Coronary artery (tissue), 2 donors: Measurements from ENCODE around the gene ARNT2.

Source experiments
- DNase-seq: peaks from one replicate; pipeline ENCODE4 v3.0.0-alpha.2; 2017; ENCODE audit warnings: low spot score
- H3K27ac ChIP-seq, 2 donors: fragments of 200-600 bp; sonication (generic); one replicate each; pipeline ENCODE4 v1.5.1; 2016 to 2019
- H3K4me3 ChIP-seq: fragments of 200-600 bp; sonication (generic); 2 replicates; pipeline ENCODE4 v1.5.1; 2016; ENCODE audit warnings: mild to moderate bottlenecking, moderate library complexity
- CTCF ChIP-seq: fragments of 200-600 bp; sonication (generic); IDR thresholded peaks from one replicate; pipeline ENCODE4 v1.5.1; 2019; ENCODE audit warnings: antibody characterized with exemption

The ARNT2 gene

GRCh38 chr15:80429964-80430363 lies 25.8 kb downstream of the ARNT2 start:
- DNase-seq: peak; percentile 57
- no peak overlapping the region for H3K27ac ChIP-seq
- no peak overlapping the region for H3K4me3 ChIP-seq
- TF ChIP-seq CTCF: no peak

- no peak for DNase-seq
- TF ChIP-seq CTCF: no peak
- no peak overlapping the region for H3K4me3 ChIP-seq
- H3K27ac ChIP-seq: no peak overlapping the region
Measured at GRCh38 chr15:80431635-80432344, 27.6 kb downstream of the ARNT2 start.

- Histone ChIP-seq H3K27ac (no peak overlapping the region), H3K4me3 (no peak overlapping the region)
- no peak for TF ChIP-seq CTCF
- DNase-seq: no peak
Measured at GRCh38 chr15:80432345-80432702, 28.1 kb downstream of the ARNT2 start.

GRCh38 chr15:80433836-80434235 lies 29.7 kb downstream of the ARNT2 start:
- TF ChIP-seq CTCF: no peak
- DNase-seq: no peak
- Histone ChIP-seq H3K4me3 (no peak overlapping the region), H3K27ac (no peak overlapping the region)

GRCh38 chr15:80434926-80435720 lies 30.9 kb downstream of the ARNT2 start:
- Histone ChIP-seq H3K4me3 (no peak overlapping the region), H3K27ac (no peak overlapping the region)
- no peak for TF ChIP-seq CTCF
- peak; percentile 53 for DNase-seq

- Histone ChIP-seq H3K4me3 (no peak overlapping the region), H3K27ac (no peak overlapping the region)
- TF ChIP-seq CTCF: no peak
- no peak for DNase-seq
Measured at GRCh38 chr15:80436511-80437307, 32.5 kb downstream of the ARNT2 start.
